ENCODE measurements around the gene NEDD4L.

- TF ChIP-seq CTCF (conservative IDR thresholded peaks at IDR 0.05; ENCODE audit: low read length) (no peak), EZH2phosphoT487 (IDR thresholded peaks at IDR 0.05; ENCODE audit: borderline replicate concordance, low read depth, low read length) (no peak)
These were observed 16.7 kb upstream of the NEDD4L start for GRCh38 chr18:58027341-58027740.

Data from OCI-LY7 (cell line).